ENCODE measurements around the gene WDPCP. TPM values are rescaled to one million over a fixed set of nuclear protein-coding genes. Genes with fewer than 3 reads are reported as not detected.
"Not testable (repeated sequence)": the region's sequence is repeated elsewhere in the genome, so short reads cannot be mapped to it uniquely, and the experiment has no call there.

WDPCP gene
- polyA plus RNA-seq, 1 donor from 2014 or later, result 2.7 TPM

- H3K27me3 Mint-ChIP-seq, H3K27ac Mint-ChIP-seq, H3K4me1 Mint-ChIP-seq, H3K4me3 Mint-ChIP-seq: not testable (repeated sequence)
- H3K36me3 Mint-ChIP-seq, result peaks cover 10% of the 10 kb centered on the region
- H3K9me3 Mint-ChIP-seq, result peaks cover 21 to 35% (median 25%) of the 10 kb centered on the region in 3 donors
Observed at GRCh38 chr2:63357722-63358121, 230.6 kb downstream of the WDPCP start.

- Mint-ChIP-seq H3K4me1 (no peaks in the 10 kb centered on the region), H3K9me3 (peaks cover 8 to 15% (median 9%) of the 10 kb centered on the region in 3 donors), H3K27me3 (no peaks in the 10 kb centered on the region), H3K4me3 (no peak overlapping the region), H3K36me3 (peaks cover 23% of the 10 kb centered on the region), H3K27ac (no peak overlapping the region)
Observed at GRCh38 chr2:63347361-63347760, 240.9 kb downstream of the WDPCP start.

GRCh38 chr2:63346411-63346810 lies 241.9 kb downstream of the WDPCP start:
- H3K27ac Mint-ChIP-seq, result no peak overlapping the region
- H3K27me3 Mint-ChIP-seq, result no peaks in the 10 kb centered on the region
- no peaks in the 10 kb centered on the region for H3K4me1 Mint-ChIP-seq
- peaks cover 5 to 15% (median 9%) of the 10 kb centered on the region in 3 donors for H3K9me3 Mint-ChIP-seq
- H3K36me3 Mint-ChIP-seq, result peaks cover 17% of the 10 kb centered on the region
- H3K4me3 Mint-ChIP-seq, result no peak overlapping the region

- H3K4me3 Mint-ChIP-seq, result no peak overlapping the region
- H3K27ac Mint-ChIP-seq, result no peak overlapping the region
- no peaks in the 10 kb centered on the region for H3K27me3 Mint-ChIP-seq
- peaks cover 15% of the 10 kb centered on the region for H3K36me3 Mint-ChIP-seq
- H3K9me3 Mint-ChIP-seq, result peaks cover 5 to 15% (median 8%) of the 10 kb centered on the region in 3 donors
- H3K4me1 Mint-ChIP-seq, result no peaks in the 10 kb centered on the region
Observed at GRCh38 chr2:63345285-63345633, 243.0 kb downstream of the WDPCP start.

- H3K36me3 Mint-ChIP-seq, result peaks cover 19% of the 10 kb centered on the region
- no peaks in the 10 kb centered on the region for H3K27me3 Mint-ChIP-seq
- H3K27ac Mint-ChIP-seq, result no peak overlapping the region
- H3K9me3 Mint-ChIP-seq, result peaks cover 5 to 15% (median 6%) of the 10 kb centered on the region in 3 donors
- no peaks in the 10 kb centered on the region for H3K4me1 Mint-ChIP-seq
- H3K4me3 Mint-ChIP-seq, result no peak overlapping the region
Observed at GRCh38 chr2:63344575-63345284, 243.5 kb downstream of the WDPCP start.

- Mint-ChIP-seq H3K36me3 (peaks cover 20% of the 10 kb centered on the region), H3K4me1 (no peaks in the 10 kb centered on the region), H3K4me3 (no peak overlapping the region), H3K27me3 (no peaks in the 10 kb centered on the region), H3K9me3 (peaks cover 6 to 15% (median 8%) of the 10 kb centered on the region in 3 donors), H3K27ac (no peak overlapping the region)
Observed at GRCh38 chr2:63343397-63344109, 244.7 kb downstream of the WDPCP start.

GRCh38 chr2:63340443-63340842 lies 247.8 kb downstream of the WDPCP start:
- H3K27ac Mint-ChIP-seq, result no peak overlapping the region
- H3K4me3 Mint-ChIP-seq, result no peak overlapping the region
- H3K4me1 Mint-ChIP-seq, result no peaks in the 10 kb centered on the region
- no peaks in the 10 kb centered on the region for H3K27me3 Mint-ChIP-seq
- peaks cover 6 to 15% (median 8%) of the 10 kb centered on the region in 3 donors for H3K9me3 Mint-ChIP-seq
- H3K36me3 Mint-ChIP-seq, result peaks cover 21% of the 10 kb centered on the region

GRCh38 chr2:63334910-63335309 lies 253.4 kb downstream of the WDPCP start:
- Mint-ChIP-seq H3K36me3 (peaks cover 13% of the 10 kb centered on the region), H3K27ac (no peak overlapping the region), H3K9me3 (peaks cover 0 to 3% (median 3%) of the 10 kb centered on the region in 3 donors), H3K4me3 (no peak overlapping the region), H3K27me3 (no peaks in the 10 kb centered on the region), H3K4me1 (no peaks in the 10 kb centered on the region)

GRCh38 chr2:63326473-63326872 lies 261.8 kb downstream of the WDPCP start:
- Mint-ChIP-seq H3K27ac (no peak overlapping the region), H3K27me3 (no peaks in the 10 kb centered on the region), H3K36me3 (peaks cover 9% of the 10 kb centered on the region), H3K4me3 (no peak overlapping the region), H3K9me3 (peaks cover 0 to 8% (median 2%) of the 10 kb centered on the region in 3 donors), H3K4me1 (no peaks in the 10 kb centered on the region)

GRCh38 chr2:63323662-63324061 lies 264.6 kb downstream of the WDPCP start:
- H3K27ac Mint-ChIP-seq, result not testable (repeated sequence)

GRCh38 chr2:63321973-63322372 lies 266.3 kb downstream of the WDPCP start:
- H3K27ac Mint-ChIP-seq, H3K36me3 Mint-ChIP-seq, H3K4me3 Mint-ChIP-seq, H3K4me1 Mint-ChIP-seq, H3K9me3 Mint-ChIP-seq, H3K27me3 Mint-ChIP-seq: not testable (repeated sequence)

More at GRCh38 chr2:63323662-63324061, 264.6 kb downstream of the WDPCP start:
- not testable (repeated sequence) for H3K4me3 Mint-ChIP-seq, H3K27me3 Mint-ChIP-seq, H3K9me3 Mint-ChIP-seq, H3K4me1 Mint-ChIP-seq
- peaks cover 11% of the 10 kb centered on the region for H3K36me3 Mint-ChIP-seq

- peaks cover 2 to 11% (median 4%) of the 10 kb centered on the region in 3 donors for H3K9me3 Mint-ChIP-seq
- H3K4me1 Mint-ChIP-seq, result no peaks in the 10 kb centered on the region
- H3K4me3 Mint-ChIP-seq, result no peak overlapping the region
- peaks cover 10% of the 10 kb centered on the region for H3K36me3 Mint-ChIP-seq
- no peak overlapping the region for H3K27ac Mint-ChIP-seq
- H3K27me3 Mint-ChIP-seq, result no peaks in the 10 kb centered on the region
Observed at GRCh38 chr2:63320669-63321068, 267.6 kb downstream of the WDPCP start.

GRCh38 chr2:63310614-63311013 lies 277.7 kb downstream of the WDPCP start:
- Mint-ChIP-seq H3K4me3 (no peak overlapping the region), H3K27me3 (no peaks in the 10 kb centered on the region), H3K27ac (no peak overlapping the region), H3K4me1 (no peaks in the 10 kb centered on the region), H3K36me3 (peaks cover 27% of the 10 kb centered on the region), H3K9me3 (peaks cover 6 to 19% (median 18%) of the 10 kb centered on the region in 3 donors)

- Mint-ChIP-seq H3K27me3 (no peaks in the 10 kb centered on the region), H3K4me3 (no peak overlapping the region), H3K27ac (no peak overlapping the region), H3K9me3 (peaks cover 13 to 53% (median 24%) of the 10 kb centered on the region in 3 donors), H3K4me1 (peaks cover 0 to 2% (median 0%) of the 10 kb centered on the region in 3 donors), H3K36me3 (peaks cover 15% of the 10 kb centered on the region)
Observed at GRCh38 chr2:63301481-63301880, 286.8 kb downstream of the WDPCP start.

- Mint-ChIP-seq H3K27me3 (no peaks in the 10 kb centered on the region), H3K9me3 (peaks cover 16 to 51% (median 23%) of the 10 kb centered on the region in 3 donors), H3K4me3 (no peak overlapping the region), H3K36me3 (peaks cover 15% of the 10 kb centered on the region), H3K27ac (no peak overlapping the region), H3K4me1 (peaks cover 0 to 2% (median 0%) of the 10 kb centered on the region in 3 donors)
Observed at GRCh38 chr2:63300835-63301234, 287.4 kb downstream of the WDPCP start.

- Mint-ChIP-seq H3K27me3 (no peaks in the 10 kb centered on the region), H3K4me1 (no peaks in the 10 kb centered on the region), H3K9me3 (peaks cover 17 to 46% (median 17%) of the 10 kb centered on the region in 3 donors), H3K36me3 (peaks cover 7% of the 10 kb centered on the region), H3K4me3 (no peak overlapping the region), H3K27ac (no peak overlapping the region)
Observed at GRCh38 chr2:63287956-63288355, 300.3 kb downstream of the WDPCP start.

Measured in IgD-negative memory B cell (primary cell).